Measurements from ENCODE around the gene UBE2D1.

DNA sequence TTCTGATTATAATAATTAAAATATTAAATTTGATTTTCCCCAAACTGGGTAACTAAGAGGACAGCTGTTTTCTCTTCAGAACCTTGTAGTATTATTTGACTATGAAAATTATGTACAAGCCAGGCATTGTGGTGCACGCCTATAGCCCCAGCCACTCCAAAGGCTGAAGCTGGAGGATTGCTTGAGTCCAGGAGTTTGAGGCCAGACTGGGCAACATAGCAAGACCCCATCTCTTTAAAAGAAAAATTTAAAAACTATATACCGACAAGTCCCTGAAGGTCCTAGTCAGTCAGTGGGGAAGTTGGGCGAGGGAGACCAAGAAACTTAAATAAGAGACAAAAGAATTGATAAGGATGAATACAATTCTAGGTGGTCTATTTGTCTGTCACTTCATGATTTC, 27.1 kb upstream of the UBE2D1 start:
- TF ChIP-seq, protein P1, sequence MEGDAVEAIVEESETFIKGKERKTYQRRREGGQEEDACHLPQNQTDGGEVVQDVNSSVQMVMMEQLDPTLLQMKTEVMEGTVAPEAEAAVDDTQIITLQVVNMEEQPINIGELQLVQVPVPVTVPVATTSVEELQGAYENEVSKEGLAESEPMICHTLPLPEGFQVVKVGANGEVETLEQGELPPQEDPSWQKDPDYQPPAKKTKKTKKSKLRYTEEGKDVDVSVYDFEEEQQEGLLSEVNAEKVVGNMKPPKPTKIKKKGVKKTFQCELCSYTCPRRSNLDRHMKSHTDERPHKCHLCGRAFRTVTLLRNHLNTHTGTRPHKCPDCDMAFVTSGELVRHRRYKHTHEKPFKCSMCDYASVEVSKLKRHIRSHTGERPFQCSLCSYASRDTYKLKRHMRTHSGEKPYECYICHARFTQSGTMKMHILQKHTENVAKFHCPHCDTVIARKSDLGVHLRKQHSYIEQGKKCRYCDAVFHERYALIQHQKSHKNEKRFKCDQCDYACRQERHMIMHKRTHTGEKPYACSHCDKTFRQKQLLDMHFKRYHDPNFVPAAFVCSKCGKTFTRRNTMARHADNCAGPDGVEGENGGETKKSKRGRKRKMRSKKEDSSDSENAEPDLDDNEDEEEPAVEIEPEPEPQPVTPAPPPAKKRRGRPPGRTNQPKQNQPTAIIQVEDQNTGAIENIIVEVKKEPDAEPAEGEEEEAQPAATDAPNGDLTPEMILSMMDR (IDR thresholded peaks at IDR 0.05), result no peak
- TF ChIP-seq POLR2A (IDR thresholded peaks at IDR 0.05), result no peak

All from body of pancreas (tissue), 4 donors.